Neutrophil (primary cell): Measurements from ENCODE around the gene MOV10L1.

Experiments
- H3K27ac ChIP-seq: fragments of 200-600 bp; sonication (generic); 2 replicates; pipeline ENCODE4 v1.5.1; 2016; ENCODE audit warnings: mild to moderate bottlenecking, moderate library complexity
- H3K27me3 ChIP-seq: fragments of 200-600 bp; sonication (generic); 2 replicates; pipeline ENCODE4 v1.6.0; 2016; ENCODE audit warnings: mild to moderate bottlenecking
- H3K36me3 ChIP-seq: fragments of 200-600 bp; sonication (generic); 2 replicates; pipeline ENCODE4 v1.5.1; 2017
- H3K4me1 ChIP-seq, 2 experiments: fragments of 200-600 bp in 1 of 2; sonication (generic) in 1 of 2; 1 replicate in 1 of 2; 2 replicates in 1 of 2; pipeline versions ENCODE4 v1.5.1 to v1.6.1; 2013 to 2016; ENCODE audit warnings: low read depth in 1 of 2, low read length in 1 of 2, mild to moderate bottlenecking in 1 of 2, moderate library complexity in 1 of 2; ENCODE audit not compliant: control insufficient read depth in 1 of 2, insufficient read depth in 1 of 2
- H3K4me3 ChIP-seq, 2 experiments: fragments of 200-600 bp in 1 of 2; sonication (generic) in 1 of 2; 1 replicate in 1 of 2; 2 replicates in 1 of 2; pipeline ENCODE4 v1.5.1; 2013 to 2016; ENCODE audit warnings: low read depth in 1 of 2, low read length in 1 of 2, mild to moderate bottlenecking in 1 of 2, moderate library complexity in 1 of 2
- H3K9me3 ChIP-seq: fragments of 200-600 bp; sonication (generic); 2 replicates; pipeline ENCODE4 v1.5.1; 2016
- TF ChIP-seq, protein P1 (sequence below): fragments of 200-600 bp; sonication (generic); IDR thresholded peaks from 2 replicates; pipeline ENCODE4 v1.5.1; 2016; ENCODE audit warnings: antibody characterized with exemption

Gene MOV10L1

DNA sequence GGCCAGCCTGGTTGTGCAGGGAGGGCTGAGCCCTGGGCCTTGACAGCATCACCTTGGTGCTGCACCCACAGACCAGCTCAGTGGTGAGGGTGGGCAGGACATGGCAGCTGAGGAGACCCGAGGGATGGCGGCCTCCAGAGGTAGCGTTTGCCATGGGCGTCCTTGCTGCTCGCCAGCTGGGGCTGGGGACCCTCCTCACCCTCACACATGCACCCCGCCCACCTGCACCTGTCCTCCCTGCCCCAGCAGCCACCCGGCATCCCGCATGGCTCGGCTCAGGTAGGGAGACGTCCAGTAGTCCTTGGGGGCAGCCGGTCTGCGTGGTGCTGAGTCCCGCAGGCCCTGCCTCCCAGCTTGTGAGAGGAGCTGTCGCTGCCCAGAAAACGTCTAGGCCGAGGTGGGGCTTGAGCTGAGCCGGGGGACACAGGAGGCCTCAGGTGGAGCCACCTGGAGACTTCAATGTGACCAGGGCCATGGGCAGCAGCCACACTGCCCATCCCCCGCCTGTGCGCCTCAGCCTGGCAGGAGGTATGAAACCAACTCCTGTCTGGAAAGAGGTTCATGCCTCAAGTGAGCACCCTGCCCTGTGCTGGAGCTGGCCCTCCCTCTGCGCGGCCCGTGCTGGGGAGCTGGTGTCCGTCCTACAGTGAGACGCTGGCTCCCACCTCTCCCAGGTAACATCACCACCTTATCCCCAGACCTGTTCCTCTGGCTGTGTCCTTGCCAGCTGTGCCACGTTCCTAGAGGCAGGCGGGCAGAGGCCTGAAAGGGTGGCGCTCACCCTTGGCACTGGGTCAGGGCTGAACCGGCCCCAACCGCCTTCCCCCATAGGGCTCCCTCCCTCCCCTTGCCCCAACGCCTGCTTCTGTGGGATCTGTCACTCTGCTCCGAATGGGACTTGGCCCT, 92.6 kb downstream of the MOV10L1 start:
- Histone ChIP-seq H3K9me3 (no peaks in the 10 kb centered on the region), H3K4me3 (no peak overlapping the region), H3K4me1 (peaks cover 36 to 38% of the 10 kb centered on the region in 2 experiments), H3K27me3 (peaks cover 27% of the 10 kb centered on the region), H3K27ac (no peak overlapping the region), H3K36me3 (peaks cover 38% of the 10 kb centered on the region)
- TF ChIP-seq, protein P1, sequence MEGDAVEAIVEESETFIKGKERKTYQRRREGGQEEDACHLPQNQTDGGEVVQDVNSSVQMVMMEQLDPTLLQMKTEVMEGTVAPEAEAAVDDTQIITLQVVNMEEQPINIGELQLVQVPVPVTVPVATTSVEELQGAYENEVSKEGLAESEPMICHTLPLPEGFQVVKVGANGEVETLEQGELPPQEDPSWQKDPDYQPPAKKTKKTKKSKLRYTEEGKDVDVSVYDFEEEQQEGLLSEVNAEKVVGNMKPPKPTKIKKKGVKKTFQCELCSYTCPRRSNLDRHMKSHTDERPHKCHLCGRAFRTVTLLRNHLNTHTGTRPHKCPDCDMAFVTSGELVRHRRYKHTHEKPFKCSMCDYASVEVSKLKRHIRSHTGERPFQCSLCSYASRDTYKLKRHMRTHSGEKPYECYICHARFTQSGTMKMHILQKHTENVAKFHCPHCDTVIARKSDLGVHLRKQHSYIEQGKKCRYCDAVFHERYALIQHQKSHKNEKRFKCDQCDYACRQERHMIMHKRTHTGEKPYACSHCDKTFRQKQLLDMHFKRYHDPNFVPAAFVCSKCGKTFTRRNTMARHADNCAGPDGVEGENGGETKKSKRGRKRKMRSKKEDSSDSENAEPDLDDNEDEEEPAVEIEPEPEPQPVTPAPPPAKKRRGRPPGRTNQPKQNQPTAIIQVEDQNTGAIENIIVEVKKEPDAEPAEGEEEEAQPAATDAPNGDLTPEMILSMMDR, result no peak

DNA sequence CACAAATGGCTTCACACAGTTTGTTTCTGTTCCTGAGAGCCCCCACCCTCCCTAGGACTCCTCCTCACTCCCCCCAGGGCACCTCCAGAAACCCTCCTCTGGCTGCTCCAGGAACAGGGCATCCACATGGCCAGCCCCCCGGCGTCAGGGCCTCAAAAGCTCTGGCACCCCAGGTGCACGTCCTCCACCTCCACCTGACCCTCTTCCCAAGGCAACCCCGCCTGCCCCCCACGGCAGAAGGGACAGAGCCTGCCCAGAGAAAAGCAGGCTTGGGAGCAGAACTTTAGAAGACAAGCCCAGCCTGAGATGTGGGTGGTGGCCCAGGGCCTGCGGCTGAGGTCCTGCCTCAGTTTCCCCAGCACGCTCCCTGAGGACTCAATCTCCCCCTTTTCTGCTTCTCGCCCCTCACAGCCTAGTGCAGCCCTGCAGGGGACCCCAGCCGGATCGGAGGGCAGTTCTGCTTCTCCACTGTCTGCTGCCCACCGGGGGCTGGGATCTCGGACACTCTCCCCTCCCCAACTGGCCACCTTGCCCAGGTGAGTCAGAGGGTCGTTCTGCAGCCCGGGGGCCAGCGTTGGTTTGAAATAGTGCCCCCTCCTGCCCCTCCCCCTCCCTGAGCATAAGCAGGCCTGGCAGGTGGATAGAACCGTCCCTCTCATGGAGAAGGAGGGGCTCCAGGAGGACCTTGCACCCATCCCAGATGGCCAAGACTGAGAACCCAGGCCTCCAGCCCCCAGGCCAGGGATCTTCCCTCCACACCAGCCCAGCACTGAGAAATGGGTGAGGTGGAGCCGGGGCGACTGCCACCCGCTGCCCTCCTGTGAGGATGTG, 93.5 kb downstream of the MOV10L1 start:
- Histone ChIP-seq H3K9me3 (no peaks in the 10 kb centered on the region), H3K4me3 (peak overlapping the region in 1 of 2 experiments; percentile 90), H3K27me3 (peaks cover 18% of the 10 kb centered on the region), H3K27ac (peak overlapping the region; percentile 99), H3K4me1 (peaks cover 45 to 47% of the 10 kb centered on the region in 2 experiments), H3K36me3 (peaks cover 31% of the 10 kb centered on the region)
- TF ChIP-seq, protein P1, result no peak

DNA sequence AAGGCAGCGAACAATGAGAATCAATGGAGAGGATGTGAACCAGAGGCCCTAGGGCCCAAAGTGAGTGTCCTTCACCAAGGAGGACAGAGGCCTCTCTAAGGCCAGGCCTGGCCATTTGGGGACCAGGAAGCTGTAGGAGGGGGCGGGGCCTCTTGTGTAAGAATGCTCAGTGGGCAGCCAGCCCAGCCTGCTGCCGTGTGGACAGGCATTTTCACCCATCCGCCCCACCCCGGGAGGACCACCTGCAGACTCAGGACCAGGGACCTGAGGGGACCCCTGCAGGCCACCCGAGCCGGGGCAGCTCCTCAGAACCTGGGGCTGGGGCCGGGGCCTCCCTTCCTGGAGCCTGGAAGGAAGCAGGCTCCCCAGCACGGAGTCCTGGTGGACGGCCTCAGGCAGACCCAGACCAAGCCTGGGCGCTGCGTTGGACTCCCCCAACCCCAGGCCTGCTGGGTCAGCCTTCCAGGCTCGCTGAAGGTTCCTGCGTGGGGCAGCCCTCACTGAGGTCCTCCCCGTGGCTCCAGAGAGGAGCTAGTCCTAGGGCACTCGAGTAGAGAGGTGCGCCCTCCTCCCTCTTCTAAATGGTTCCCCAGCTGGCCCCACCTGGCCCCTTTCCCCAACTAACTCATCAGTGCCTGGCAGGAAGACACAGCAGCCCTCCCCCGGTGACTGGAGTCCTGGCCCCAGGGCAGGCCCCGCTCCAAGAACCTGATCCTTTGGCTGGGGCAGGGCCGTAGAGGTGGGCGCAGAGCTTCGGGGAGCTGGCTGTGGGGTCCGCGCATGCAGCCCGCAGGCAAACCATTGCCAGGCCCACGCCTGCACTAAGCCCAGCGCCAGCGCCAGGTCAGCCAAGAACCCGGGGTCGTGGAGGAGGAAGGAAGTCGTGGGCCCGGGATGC, 94.4 kb downstream of the MOV10L1 start:
- TF ChIP-seq, protein P1, result no peak
- peaks cover 54 to 56% of the 10 kb centered on the region in 2 experiments for H3K4me1 ChIP-seq
- H3K27ac ChIP-seq, result peak overlapping the region; percentile 99
- H3K36me3 ChIP-seq, result peaks cover 26% of the 10 kb centered on the region
- H3K9me3 ChIP-seq, result no peaks in the 10 kb centered on the region
- peaks cover 9% of the 10 kb centered on the region for H3K27me3 ChIP-seq
- peak overlapping the region; percentile 90 for H3K4me3 ChIP-seq

DNA sequence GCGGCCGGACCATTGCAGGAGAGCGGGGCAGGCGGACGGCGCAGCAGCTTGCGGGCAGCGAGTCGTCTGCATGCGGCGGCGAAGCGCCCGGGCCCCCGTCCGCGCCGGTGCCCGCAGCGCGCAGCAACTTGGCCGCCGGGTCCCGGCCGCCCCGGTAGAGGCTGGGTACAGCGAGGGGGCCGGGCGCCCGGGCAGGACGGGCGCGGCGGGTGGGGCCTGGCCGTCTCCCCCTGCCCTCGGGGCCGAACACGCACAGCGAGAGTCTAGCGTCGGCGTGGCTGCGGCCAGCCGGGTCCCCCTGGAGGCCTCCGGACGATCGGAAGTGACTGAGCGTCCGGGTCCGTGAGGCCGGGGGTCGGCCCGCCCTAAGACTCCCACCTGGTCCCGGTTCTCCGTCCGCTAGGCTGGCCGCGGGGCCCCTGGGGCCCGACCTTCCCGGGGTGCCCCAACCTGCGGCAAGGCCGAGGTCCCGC, 95.1 kb downstream of the MOV10L1 start:
- Histone ChIP-seq H3K4me3 (peak overlapping the region; percentile 90), H3K9me3 (no peaks in the 10 kb centered on the region), H3K4me1 (peaks cover 61 to 63% of the 10 kb centered on the region in 2 experiments), H3K27me3 (peaks cover 2% of the 10 kb centered on the region), H3K27ac (peak overlapping the region; percentile 99), H3K36me3 (peaks cover 19% of the 10 kb centered on the region)
- TF ChIP-seq, protein P1, result no peak
